Fibroblast of mammary gland (primary cell): Measurements from ENCODE around the gene PLA2G6.

Experiments used
- DNase-seq: peaks from one replicate; pipeline ENCODE4 v3.0.0-alpha.2; 2010; ENCODE audit warnings: low read depth
- H3K4me3 ChIP-seq: 2 replicates; pipeline ENCODE4 v1.5.1; 2011; ENCODE audit warnings: low read depth, mild to moderate bottlenecking, low read length, moderate library complexity; ENCODE audit not compliant: control insufficient read depth
- CTCF ChIP-seq: conservative IDR thresholded peaks from 2 replicates; pipeline ENCODE4 v1.5.1; 2011; ENCODE audit warnings: low read depth, low read length, inconsistent platforms; ENCODE audit not compliant: control insufficient read depth, insufficient read depth

Gene PLA2G6

GRCh38 chr22:38196791-38197419 is 15.3 kb upstream of the PLA2G6 start:
- DNase-seq = no peak
- TF ChIP-seq CTCF = no peak
- no peak overlapping the region for H3K4me3 ChIP-seq

- H3K4me3 ChIP-seq = no peak overlapping the region
These were observed 11.9 kb upstream of the PLA2G6 start for GRCh38 chr22:38193580-38193979.

GRCh38 chr22:38192475-38192863 is 10.8 kb upstream of the PLA2G6 start:
- DNase-seq = no peak
- H3K4me3 ChIP-seq = no peak overlapping the region
- TF ChIP-seq CTCF = no peak

More at GRCh38 chr22:38193580-38193979, 11.9 kb upstream of the PLA2G6 start:
- TF ChIP-seq CTCF = no peak
- no peak for DNase-seq

- H3K4me3 ChIP-seq = no peak overlapping the region
- DNase-seq = no peak
- TF ChIP-seq CTCF = no peak
These were observed 10.3 kb upstream of the PLA2G6 start for GRCh38 chr22:38191731-38192474.

- DNase-seq = no peak
- TF ChIP-seq CTCF = no peak
- H3K4me3 ChIP-seq = no peak overlapping the region
These were observed 9.4 kb upstream of the PLA2G6 start for GRCh38 chr22:38191055-38191454.

GRCh38 chr22:38190581-38190980 is 9.0 kb upstream of the PLA2G6 start:
- no peak overlapping the region for H3K4me3 ChIP-seq
- DNase-seq = no peak
- no peak for TF ChIP-seq CTCF
